Measurements from ENCODE around the gene PDE2A.
"Not testable (repeated sequence)": the region's sequence is repeated elsewhere in the genome, so short reads cannot be mapped to it uniquely, and the experiment has no call there.

Gene PDE2A

GRCh38 chr11:72578991-72579815 lies 95.0 kb downstream of the PDE2A start:
- DNase-seq (ENCODE audit: low read depth in 1 of 2, low spot score in 1 of 2) = no peak

GRCh38 chr11:72578566-72578965 lies 95.7 kb downstream of the PDE2A start:
- no peak for DNase-seq (ENCODE audit: low read depth in 1 of 2, low spot score in 1 of 2)

- no peak for DNase-seq (ENCODE audit: low read depth in 1 of 2, low spot score in 1 of 2)
Observed at GRCh38 chr11:72578051-72578450, 96.2 kb downstream of the PDE2A start.

DNA sequence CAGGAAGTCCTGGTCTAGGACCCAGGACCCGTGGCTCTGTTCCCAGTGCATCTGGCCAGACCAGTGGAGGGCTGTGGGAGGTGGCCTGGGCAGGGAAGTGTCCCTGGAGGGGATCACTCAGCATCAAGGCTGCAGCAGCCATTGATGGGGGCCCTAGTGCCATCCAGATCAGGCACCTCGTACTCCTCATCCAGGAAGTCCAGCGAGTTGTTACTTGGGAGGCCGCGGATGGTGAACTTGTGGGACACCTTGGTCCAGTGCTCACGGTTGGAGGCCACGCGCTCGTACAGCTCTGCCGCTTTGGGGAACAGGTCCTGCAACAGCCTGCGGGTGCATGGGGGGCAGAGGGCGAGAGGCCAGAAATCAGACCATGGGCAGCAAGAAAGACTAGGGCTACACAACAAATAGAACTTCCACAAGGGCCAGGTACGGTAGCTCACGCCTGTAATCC lies 96.9 kb downstream of the PDE2A start:
- DNase-seq (ENCODE audit: low read depth in 1 of 2, low spot score in 1 of 2) = no peak

GRCh38 chr11:72576661-72577060 lies 97.6 kb downstream of the PDE2A start:
- DNase-seq (ENCODE audit: low read depth in 1 of 2, low spot score in 1 of 2) = no peak

GRCh38 chr11:72576243-72576595 lies 98.0 kb downstream of the PDE2A start:
- DNase-seq (ENCODE audit: low read depth in 1 of 2, low spot score in 1 of 2) = no peak

- DNase-seq (ENCODE audit: low read depth in 1 of 2, low spot score in 1 of 2) = no peak
Observed at GRCh38 chr11:72575533-72576242, 98.5 kb downstream of the PDE2A start.

DNA sequence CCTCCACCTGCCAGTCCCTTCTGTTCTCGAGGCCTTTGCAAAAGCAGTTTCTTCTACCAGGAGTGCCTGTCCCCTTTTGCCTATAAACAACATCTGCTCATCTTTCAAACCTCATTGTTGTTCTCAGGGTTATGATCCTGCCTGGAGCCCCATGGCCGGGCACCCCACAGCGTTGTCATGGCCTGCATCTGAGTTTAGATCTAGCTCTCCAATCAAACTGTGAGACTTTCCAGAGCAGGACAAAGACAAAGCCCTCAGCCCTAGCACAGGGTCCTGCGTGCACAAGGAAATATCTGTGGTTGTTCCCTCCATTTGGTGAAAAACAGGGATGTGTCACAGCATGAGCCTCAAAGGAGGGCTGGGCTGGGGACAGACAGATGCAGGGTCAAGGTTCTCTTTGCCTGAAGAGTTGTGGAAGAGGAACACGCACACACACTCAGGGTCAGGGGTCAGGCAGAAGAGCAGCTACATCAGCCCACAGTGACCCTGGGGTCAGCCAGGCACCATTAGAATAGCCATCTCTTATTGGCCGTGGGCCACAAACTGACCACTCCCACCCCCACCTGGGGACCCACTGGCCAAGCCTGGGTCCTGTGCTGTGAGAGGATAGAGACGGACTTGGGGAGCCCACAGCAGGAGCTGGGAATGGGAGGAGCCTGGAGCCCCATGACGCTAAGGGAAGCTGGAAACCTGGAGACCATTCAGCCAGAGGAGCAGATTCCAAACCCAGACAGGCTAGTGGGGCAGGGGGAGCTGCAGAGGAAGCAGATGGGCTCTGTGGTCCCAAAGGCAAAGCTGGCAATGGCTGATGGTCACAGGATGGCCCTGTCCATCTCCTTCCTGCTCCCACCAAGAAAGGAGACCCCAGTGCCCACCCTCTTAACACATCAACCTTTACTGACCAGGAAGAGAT lies 99.4 kb downstream of the PDE2A start:
- no peak for DNase-seq (ENCODE audit: low read depth in 1 of 2, low spot score in 1 of 2)

- DNase-seq (ENCODE audit: low read depth in 1 of 2, low spot score in 1 of 2) = no peak
Observed at GRCh38 chr11:72573855-72574445, 100.3 kb downstream of the PDE2A start.

DNA sequence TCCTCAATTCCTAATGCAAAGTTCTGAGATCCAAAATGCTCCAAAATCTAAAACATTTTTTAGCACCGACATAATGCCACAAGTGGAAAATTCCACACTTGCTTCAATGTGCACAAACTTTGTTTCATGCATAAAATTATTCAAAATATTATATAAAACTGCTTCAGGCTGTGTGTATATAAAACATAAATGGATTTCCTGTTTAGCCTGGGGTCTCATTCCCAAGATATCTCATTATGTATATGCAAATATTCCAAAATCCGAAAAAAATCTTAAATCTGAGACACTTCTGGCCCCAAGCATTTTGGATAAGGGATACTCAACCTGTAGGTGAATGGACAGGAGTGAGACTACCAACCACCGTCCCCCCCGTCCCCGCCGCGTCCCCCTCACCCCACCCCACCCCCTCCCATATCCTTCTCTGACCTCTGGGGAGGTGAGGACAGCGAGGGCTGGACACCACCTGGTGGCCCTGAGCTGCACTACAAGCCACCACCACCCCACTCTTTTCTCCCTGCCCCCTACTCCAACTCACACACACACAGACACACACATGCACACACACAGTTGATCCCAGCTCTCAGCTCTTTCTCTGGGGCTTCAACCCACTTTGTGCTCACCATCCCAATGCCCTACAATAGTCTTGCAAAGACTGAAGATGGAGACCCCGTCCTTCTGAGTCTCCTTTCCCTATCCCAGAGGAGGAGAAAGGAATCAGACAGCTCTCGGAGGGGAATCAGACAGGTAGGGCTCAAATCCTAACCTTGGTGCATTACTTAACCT lies 101.0 kb downstream of the PDE2A start:
- no peak for DNase-seq (ENCODE audit: low read depth in 1 of 2, low spot score in 1 of 2)

GRCh38 chr11:72572540-72572939 lies 101.7 kb downstream of the PDE2A start:
- not testable (repeated sequence) for DNase-seq (ENCODE audit: low read depth in 1 of 2, low spot score in 1 of 2)

- no peak for DNase-seq (ENCODE audit: low read depth in 1 of 2, low spot score in 1 of 2)
Observed at GRCh38 chr11:72570893-72571661, 103.1 kb downstream of the PDE2A start.

DNA sequence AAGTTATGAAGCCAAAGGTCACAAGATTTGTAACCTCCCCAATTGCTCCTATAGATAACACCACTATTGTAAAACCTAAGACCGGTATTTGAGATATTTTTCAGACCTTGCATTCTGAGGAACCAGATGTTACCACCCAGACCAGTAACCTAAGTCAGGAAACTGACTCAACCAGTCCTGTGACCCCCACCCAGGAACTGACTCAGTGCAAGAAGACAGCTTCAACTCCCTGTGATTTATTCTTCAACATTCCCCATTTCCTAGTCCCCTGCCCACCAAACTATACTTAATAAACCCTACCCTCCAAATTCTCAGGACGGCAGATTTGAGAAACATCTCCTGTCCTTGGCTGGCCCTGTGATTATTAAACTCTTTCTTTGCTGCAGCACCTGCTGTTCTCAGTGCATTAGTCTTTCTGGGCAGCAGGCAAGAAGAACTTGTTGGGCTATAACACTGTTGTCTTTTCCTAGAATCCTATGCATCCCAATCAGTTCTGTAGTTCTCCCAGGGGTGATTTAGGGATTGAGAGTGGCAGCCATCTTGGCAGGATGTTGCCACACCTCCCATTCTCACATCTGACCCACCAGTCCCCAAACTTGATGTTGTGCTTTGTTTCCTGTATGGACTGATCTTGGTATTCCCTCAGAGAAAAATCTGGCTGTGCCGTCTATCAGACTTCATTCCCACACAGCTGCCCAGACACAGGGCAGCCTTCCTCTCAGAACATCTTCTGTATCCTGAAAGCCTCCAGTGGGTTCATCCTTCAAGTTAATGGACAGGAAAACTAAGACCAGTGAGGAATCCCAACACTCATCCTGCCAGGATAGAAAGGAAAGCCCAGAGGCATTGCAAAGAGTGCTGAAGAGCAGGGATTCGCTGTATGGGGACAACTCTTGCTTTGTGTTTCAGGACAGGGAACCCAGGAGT lies 104.0 kb downstream of the PDE2A start:
- no peak for DNase-seq (ENCODE audit: low read depth in 1 of 2, low spot score in 1 of 2)

DNA sequence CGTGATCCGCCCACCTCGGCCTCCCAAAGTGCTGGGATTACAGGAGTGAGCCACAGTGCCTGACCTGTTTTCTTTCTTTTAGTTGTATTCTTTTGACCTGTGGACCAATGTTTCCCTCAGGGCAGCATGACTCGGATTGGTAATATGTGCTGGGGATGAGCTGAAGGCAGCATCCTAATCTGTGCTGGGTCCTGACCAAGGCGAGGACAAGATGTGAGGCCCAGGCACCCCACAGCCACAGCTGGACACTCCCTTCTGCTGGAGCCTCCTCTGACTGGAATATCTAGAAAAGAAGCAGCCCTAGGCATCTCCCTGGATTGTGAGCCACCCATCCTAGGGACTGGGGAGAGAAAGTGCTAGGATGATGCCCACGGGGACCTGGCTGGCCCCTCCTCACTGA lies 105.4 kb downstream of the PDE2A start:
- DNase-seq (ENCODE audit: low read depth in 1 of 2, low spot score in 1 of 2) = no peak

GRCh38 chr11:72562431-72562830 lies 111.8 kb downstream of the PDE2A start:
- DNase-seq (ENCODE audit: low read depth in 1 of 2, low spot score in 1 of 2) = no peak

DNA sequence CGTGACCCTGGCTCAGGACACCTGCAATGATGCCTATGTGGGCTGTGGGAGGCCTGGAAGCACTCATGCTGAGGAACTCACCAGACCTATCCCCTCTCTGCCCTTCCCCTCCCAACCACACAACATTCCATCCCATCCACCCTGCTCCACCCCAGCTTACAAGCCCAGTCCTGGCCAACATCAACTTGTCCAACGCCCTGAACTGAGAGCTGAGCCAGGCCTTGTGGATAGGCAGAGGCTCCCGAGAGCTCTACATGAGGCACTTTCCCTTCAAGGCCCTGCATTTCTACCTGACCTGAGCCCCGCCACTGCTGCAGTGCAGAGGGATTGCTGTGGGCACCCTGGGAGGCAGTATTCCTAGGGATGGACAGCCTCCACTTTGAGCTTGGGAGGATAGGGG lies 112.4 kb downstream of the PDE2A start:
- DNase-seq (ENCODE audit: low read depth in 1 of 2, low spot score in 1 of 2) = no peak

GRCh38 chr11:72560864-72561263 lies 113.4 kb downstream of the PDE2A start:
- not testable (repeated sequence) for DNase-seq (ENCODE audit: low read depth in 1 of 2, low spot score in 1 of 2)

DNA sequence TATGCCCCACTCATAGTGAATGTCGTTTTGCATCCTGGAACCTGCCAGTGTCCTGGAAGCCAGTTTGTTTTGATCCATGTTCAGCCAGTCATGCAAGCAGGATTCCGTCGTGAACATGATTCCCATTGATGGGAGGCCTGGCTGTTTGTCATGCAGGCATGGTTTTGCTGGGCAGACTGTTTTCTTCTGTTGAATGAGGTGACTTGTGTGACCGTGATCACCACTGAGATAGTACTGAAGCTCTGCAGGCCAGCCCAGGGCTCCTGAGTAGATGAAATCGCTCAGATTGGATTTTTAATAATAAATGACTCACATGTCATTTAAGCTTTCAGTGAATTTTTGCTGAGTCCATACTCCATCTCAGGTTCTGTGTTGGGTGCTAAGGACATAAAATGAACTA lies 117.8 kb downstream of the PDE2A start:
- DNase-seq (ENCODE audit: low read depth in 1 of 2, low spot score in 1 of 2) = no peak

Measured in stimulated activated CD4-positive, alpha-beta T cell treated with anti-CD3 and anti-CD28 coated beads, Interleukin-15, amount 100 ng/mL, for 1 hour (primary cell).